Colonic mucosa (tissue), 4 donors: ENCODE data around the gene ZNF385B. TPM values are rescaled to one million over a fixed set of nuclear protein-coding genes. Genes with fewer than 3 reads are reported as not detected.

Experiments used
- DNase-seq: peaks from one replicate; pipeline ENCODE4 v3.0.0-alpha.2; 2020
- H3K27ac ChIP-seq: fragments of 200-600 bp; one replicate; pipeline ENCODE4 v1.8.0; 2021
- H3K27me3 ChIP-seq: fragments of 200-600 bp; one replicate; pipeline ENCODE4 v1.8.0; 2021
- H3K36me3 ChIP-seq: fragments of 200-600 bp; one replicate; pipeline ENCODE4 v1.8.0; 2021
- H3K4me1 ChIP-seq: fragments of 200-600 bp; one replicate; pipeline ENCODE4 v1.8.0; 2021; ENCODE audit warnings: mild to moderate bottlenecking
- H3K4me3 ChIP-seq: fragments of 200-600 bp; one replicate; pipeline ENCODE4 v1.8.0; 2021
- H3K9ac ChIP-seq, 2 donors: one replicate each; pipeline ENCODE4 v1.7.0; 2013; ENCODE audit warnings: control low read depth in 2 of 2, low read depth in 2 of 2, low read length in 2 of 2
- H3K9me3 ChIP-seq: fragments of 200-600 bp; one replicate; pipeline ENCODE4 v1.8.0; 2021
- CTCF ChIP-seq: fragments of 200-600 bp; IDR thresholded peaks from one replicate; pipeline ENCODE4 v1.8.0; 2022; ENCODE audit warnings: antibody characterized with exemption, mild to moderate bottlenecking
- intact Hi-C: fragments of 100-400 bp; cut with DNase I; formaldehyde crosslinking; loops from one replicate; pipeline ENCODE4 v1.14.1; 2022
- total RNA-seq, 2 donors: library from RNA; stranded (reverse); fragmentation: NEBNext Ultra II Directional in 1 of 2; extraction: Animal tissue kit (Norgen Biotek cat#: 25700) in 1 of 2; gene quantifications; one replicate each; pipeline ENCODE4 v1.2.1, GENCODE V29; 2021
- donor health status: healthy.
- donor health status: DM: no; HTN: no; CAD: no.
- donor health status: DM: no; HTN: no; CAD: no.

ZNF385B gene
- total RNA-seq, 2 donors from 2014 or later, result 0.10 to 0.69 TPM

GRCh38 chr2:179855673-179856072, 5.7 kb downstream of the ZNF385B start:
- Histone ChIP-seq H3K4me3 (no peak overlapping the region), H3K36me3 (no peaks in the 10 kb centered on the region), H3K27ac (no peak overlapping the region), H3K4me1 (no peaks in the 10 kb centered on the region), H3K27me3 (peaks cover 4% of the 10 kb centered on the region), H3K9ac (no peak overlapping the region), H3K9me3 (no peaks in the 10 kb centered on the region)
- no peak for DNase-seq
- intact Hi-C loops, result no loop called here
- TF ChIP-seq CTCF, result no peak

- Histone ChIP-seq H3K4me1 (no peaks in the 10 kb centered on the region), H3K9ac (no peak overlapping the region), H3K27ac (no peak overlapping the region), H3K27me3 (no peaks in the 10 kb centered on the region), H3K4me3 (no peak overlapping the region), H3K36me3 (no peaks in the 10 kb centered on the region), H3K9me3 (no peaks in the 10 kb centered on the region)
- no peak for DNase-seq
- intact Hi-C loops, result no loop called here
- no peak for TF ChIP-seq CTCF
Measured at GRCh38 chr2:179854891-179855290, 6.5 kb downstream of the ZNF385B start.

- intact Hi-C loops, result no loop called here
- H3K36me3 ChIP-seq, result no peaks in the 10 kb centered on the region
- DNase-seq, result no peak
Measured at GRCh38 chr2:179853108-179853507, 8.3 kb downstream of the ZNF385B start.

GRCh38 chr2:179850188-179850587, 11.2 kb downstream of the ZNF385B start:
- Histone ChIP-seq H3K36me3 (no peaks in the 10 kb centered on the region), H3K4me1 (no peaks in the 10 kb centered on the region), H3K27me3 (no peaks in the 10 kb centered on the region), H3K9ac (no peak overlapping the region), H3K9me3 (no peaks in the 10 kb centered on the region), H3K27ac (no peak overlapping the region), H3K4me3 (no peak overlapping the region)
- intact Hi-C loops, result no loop called here
- TF ChIP-seq CTCF, result no peak
- no peak for DNase-seq

More at GRCh38 chr2:179853108-179853507, 8.3 kb downstream of the ZNF385B start:
- Histone ChIP-seq H3K9me3 (no peaks in the 10 kb centered on the region), H3K4me3 (no peak overlapping the region), H3K4me1 (no peaks in the 10 kb centered on the region), H3K27me3 (no peaks in the 10 kb centered on the region), H3K27ac (no peak overlapping the region), H3K9ac (no peak overlapping the region)
- TF ChIP-seq CTCF, result no peak

- no peak overlapping the region for H3K9ac ChIP-seq
- H3K4me1 ChIP-seq, result no peaks in the 10 kb centered on the region
- no peak overlapping the region for H3K4me3 ChIP-seq
- no peaks in the 10 kb centered on the region for H3K27me3 ChIP-seq
- intact Hi-C loops, result no loop called here
- H3K9me3 ChIP-seq, result no peaks in the 10 kb centered on the region
- no peaks in the 10 kb centered on the region for H3K36me3 ChIP-seq
- TF ChIP-seq CTCF, result no peak
- DNase-seq, result no peak
- H3K27ac ChIP-seq, result no peak overlapping the region
Measured at GRCh38 chr2:179849719-179850118, 11.7 kb downstream of the ZNF385B start.

- Histone ChIP-seq H3K9ac (no peak overlapping the region), H3K4me3 (no peak overlapping the region), H3K27ac (no peak overlapping the region), H3K27me3 (no peaks in the 10 kb centered on the region), H3K9me3 (no peaks in the 10 kb centered on the region), H3K36me3 (no peaks in the 10 kb centered on the region), H3K4me1 (no peaks in the 10 kb centered on the region)
- TF ChIP-seq CTCF, result no peak
- DNase-seq, result no peak
- intact Hi-C loops, result no loop called here
Measured at GRCh38 chr2:179843541-179843940, 17.9 kb downstream of the ZNF385B start.
